HepG2 (cell line): ENCODE data around the gene PARVB.

Experiments used
- EP300 ChIP-seq, 3 experiments: sonication (generic) in 1 of 3; formaldehyde crosslinking in 1 of 3; IDR thresholded peaks; 2 replicates each; pipeline versions ENCODE4 v1.5.1 to v1.6.1; 2011 to 2020; ENCODE audit warnings: low read depth in 2 of 3, low read length in 2 of 3, borderline replicate concordance in 1 of 3, improper control_type of control experiment in 1 of 3, mild to moderate bottlenecking in 1 of 3, missing genetic modification reagents in 1 of 3, moderate library complexity in 1 of 3
- HOXA7 ChIP-seq: sonication (generic); formaldehyde crosslinking; IDR thresholded peaks from 2 replicates; pipeline ENCODE4 v1.8.1; 2022; ENCODE audit warnings: mild to moderate bottlenecking, missing genetic modification reagents, moderate library complexity
- KLF6 ChIP-seq: IDR thresholded peaks from 2 replicates; pipeline ENCODE4 v1.8.0; 2016; ENCODE audit warnings: missing biosample characterization, missing genetic modification reagents
- MAZ ChIP-seq, 2 experiments: sonication (generic) in 1 of 2; formaldehyde crosslinking in 1 of 2; IDR thresholded peaks; 2 replicates each; pipeline versions ENCODE4 v1.5.0 to v1.6.1; 2012 to 2020; ENCODE audit warnings: low read depth in 2 of 2, mild to moderate bottlenecking in 2 of 2, borderline replicate concordance in 1 of 2, improper control_type of control experiment in 1 of 2, low read length in 1 of 2, missing genetic modification reagents in 1 of 2, moderate library complexity in 1 of 2
- MED13 ChIP-seq: sonication (generic); formaldehyde crosslinking; IDR thresholded peaks from 2 replicates; pipeline ENCODE4 v1.5.0; 2020; ENCODE audit warnings: missing genetic modification reagents
- NAIF1 ChIP-seq: sonication (generic); formaldehyde crosslinking; IDR thresholded peaks from 2 replicates; pipeline ENCODE4 v1.5.0; 2020; ENCODE audit warnings: mild to moderate bottlenecking, missing genetic modification reagents, borderline replicate concordance
- POLR2A ChIP-seq, 2 experiments: IDR thresholded peaks; 2 replicates each; pipeline ENCODE4 v1.6.1; 2011; ENCODE audit warnings: low read depth in 2 of 2, low read length in 2 of 2, mild to moderate bottlenecking in 1 of 2, moderate library complexity in 1 of 2; ENCODE audit not compliant: insufficient read depth in 1 of 2
- RELA ChIP-seq: sonication (generic); formaldehyde crosslinking; IDR thresholded peaks from 2 replicates; pipeline ENCODE4 v1.4.0; 2020; ENCODE audit warnings: missing genetic modification reagents
- ZNF232 ChIP-seq: sonication (generic); formaldehyde crosslinking; IDR thresholded peaks from 2 replicates; pipeline ENCODE4 v1.4.0; 2020; ENCODE audit warnings: missing genetic modification reagents, borderline replicate concordance
- ZZZ3 ChIP-seq: sonication (generic); formaldehyde crosslinking; IDR thresholded peaks from 2 replicates; pipeline ENCODE4 v1.4.0; 2020; ENCODE audit warnings: missing genetic modification reagents, mild to moderate bottlenecking, borderline replicate concordance
- TF ChIP-seq, protein P1 (sequence below): sonication (generic); formaldehyde crosslinking; IDR thresholded peaks from 2 replicates; pipeline ENCODE4 v1.4.0; 2020; ENCODE audit warnings: missing genetic modification reagents
- TF ChIP-seq, protein P2 (sequence below): sonication (generic); formaldehyde crosslinking; IDR thresholded peaks from 2 replicates; pipeline ENCODE4 v1.4.0; 2020; ENCODE audit warnings: low read depth, missing genetic modification reagents
- TF ChIP-seq, protein P3 (sequence below): sonication (generic); formaldehyde crosslinking; IDR thresholded peaks from 2 replicates; pipeline ENCODE4 v1.5.1; 2020; ENCODE audit warnings: missing genetic modification reagents, mild to moderate bottlenecking, borderline replicate concordance
- TF ChIP-seq, protein P4 (sequence below): sonication (generic); formaldehyde crosslinking; IDR thresholded peaks from one replicate; pipeline ENCODE4 v1.5.1; 2020; ENCODE audit warnings: mild to moderate bottlenecking, missing genetic modification reagents; ENCODE audit errors: not compliant biosample characterization

DNA sequence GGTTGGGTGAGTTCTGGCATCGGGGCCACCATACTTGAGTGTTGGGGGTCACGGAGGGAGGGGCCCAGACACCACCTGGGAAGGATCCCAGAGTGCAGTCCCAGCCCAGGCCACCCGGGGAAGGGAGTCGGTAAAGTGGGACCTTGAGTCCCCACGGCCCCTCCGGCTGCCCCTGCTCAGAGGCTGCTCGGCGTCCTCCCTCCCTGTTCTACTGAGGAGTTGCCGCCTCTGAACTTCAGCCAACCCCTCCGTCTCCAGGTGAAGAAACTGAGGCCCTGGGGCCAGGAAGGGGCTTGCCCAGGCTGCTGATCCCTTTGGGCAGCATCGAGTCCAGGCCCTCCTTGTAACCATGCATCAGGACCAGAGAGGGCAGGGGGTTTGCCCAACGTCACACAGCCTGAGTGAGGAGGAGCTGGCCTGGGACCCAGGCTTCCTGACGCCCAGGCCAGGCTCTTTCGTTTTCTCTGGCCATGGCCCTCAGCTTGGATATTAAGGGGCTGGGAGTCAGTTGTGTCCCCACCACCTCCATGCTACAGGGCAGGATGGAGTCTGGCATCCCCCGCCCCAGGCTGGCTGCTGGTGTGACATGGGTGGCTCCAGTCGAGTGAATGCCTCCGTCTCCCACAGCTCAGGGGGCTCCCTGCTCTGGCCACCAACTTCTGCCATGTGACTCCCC is 157.9 kb downstream of the PARVB start:
- TF ChIP-seq, protein P1, sequence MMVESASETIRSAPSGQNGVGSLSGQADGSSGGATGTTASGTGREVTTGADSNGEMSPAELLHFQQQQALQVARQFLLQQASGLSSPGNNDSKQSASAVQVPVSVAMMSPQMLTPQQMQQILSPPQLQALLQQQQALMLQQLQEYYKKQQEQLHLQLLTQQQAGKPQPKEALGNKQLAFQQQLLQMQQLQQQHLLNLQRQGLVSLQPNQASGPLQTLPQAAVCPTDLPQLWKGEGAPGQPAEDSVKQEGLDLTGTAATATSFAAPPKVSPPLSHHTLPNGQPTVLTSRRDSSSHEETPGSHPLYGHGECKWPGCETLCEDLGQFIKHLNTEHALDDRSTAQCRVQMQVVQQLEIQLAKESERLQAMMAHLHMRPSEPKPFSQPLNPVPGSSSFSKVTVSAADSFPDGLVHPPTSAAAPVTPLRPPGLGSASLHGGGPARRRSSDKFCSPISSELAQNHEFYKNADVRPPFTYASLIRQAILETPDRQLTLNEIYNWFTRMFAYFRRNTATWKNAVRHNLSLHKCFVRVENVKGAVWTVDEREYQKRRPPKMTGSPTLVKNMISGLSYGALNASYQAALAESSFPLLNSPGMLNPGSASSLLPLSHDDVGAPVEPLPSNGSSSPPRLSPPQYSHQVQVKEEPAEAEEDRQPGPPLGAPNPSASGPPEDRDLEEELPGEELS (CRISPR knock-in tag): no peak
- TF ChIP-seq ZZZ3 (no peak), MED13 (CRISPR knock-in tag) (no peak), HOXA7 (CRISPR knock-in tag) (no peak), NAIF1 (CRISPR knock-in tag) (no peak), POLR2A (IDR thresholded peaks at IDR 0.05; ENCODE audit: insufficient read depth in 1 of 2, low read depth in 2 of 2, low read length in 2 of 2) (no peak), MAZ (IDR thresholded peaks at IDR 0.05; ENCODE audit: borderline replicate concordance, low read depth, low read length) (no peak), MAZ (CRISPR knock-in tag; IDR thresholded peaks at IDR 0.05; ENCODE audit: low read depth) (no peak), RELA (CRISPR knock-in tag) (no peak), ZNF232 (CRISPR knock-in tag) (no peak), KLF6 (CRISPR knock-in tag) (no peak), EP300 (IDR thresholded peaks at IDR 0.05; ENCODE audit: low read depth in 2 of 2, low read length in 2 of 2) (no peak), EP300 (CRISPR knock-in tag; IDR thresholded peaks at IDR 0.05; ENCODE audit: borderline replicate concordance) (no peak)
- TF ChIP-seq, protein P2, sequence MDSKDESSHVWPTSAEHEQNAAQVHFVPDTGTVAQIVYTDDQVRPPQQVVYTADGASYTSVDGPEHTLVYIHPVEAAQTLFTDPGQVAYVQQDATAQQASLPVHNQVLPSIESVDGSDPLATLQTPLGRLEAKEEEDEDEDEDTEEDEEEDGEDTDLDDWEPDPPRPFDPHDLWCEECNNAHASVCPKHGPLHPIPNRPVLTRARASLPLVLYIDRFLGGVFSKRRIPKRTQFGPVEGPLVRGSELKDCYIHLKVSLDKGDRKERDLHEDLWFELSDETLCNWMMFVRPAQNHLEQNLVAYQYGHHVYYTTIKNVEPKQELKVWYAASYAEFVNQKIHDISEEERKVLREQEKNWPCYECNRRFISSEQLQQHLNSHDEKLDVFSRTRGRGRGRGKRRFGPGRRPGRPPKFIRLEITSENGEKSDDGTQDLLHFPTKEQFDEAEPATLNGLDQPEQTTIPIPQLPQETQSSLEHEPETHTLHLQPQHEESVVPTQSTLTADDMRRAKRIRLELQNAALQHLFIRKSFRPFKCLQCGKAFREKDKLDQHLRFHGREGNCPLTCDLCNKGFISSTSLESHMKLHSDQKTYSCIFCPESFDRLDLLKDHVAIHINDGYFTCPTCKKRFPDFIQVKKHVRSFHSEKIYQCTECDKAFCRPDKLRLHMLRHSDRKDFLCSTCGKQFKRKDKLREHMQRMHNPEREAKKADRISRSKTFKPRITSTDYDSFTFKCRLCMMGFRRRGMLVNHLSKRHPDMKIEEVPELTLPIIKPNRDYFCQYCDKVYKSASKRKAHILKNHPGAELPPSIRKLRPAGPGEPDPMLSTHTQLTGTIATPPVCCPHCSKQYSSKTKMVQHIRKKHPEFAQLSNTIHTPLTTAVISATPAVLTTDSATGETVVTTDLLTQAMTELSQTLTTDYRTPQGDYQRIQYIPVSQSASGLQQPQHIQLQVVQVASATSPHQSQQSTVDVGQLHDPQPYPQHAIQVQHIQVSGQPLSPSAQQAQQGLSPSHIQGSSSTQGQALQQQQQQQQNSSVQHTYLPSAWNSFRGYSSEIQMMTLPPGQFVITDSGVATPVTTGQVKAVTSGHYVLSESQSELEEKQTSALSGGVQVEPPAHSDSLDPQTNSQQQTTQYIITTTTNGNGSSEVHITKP (CRISPR knock-in tag): no peak
- TF ChIP-seq, protein P3, sequence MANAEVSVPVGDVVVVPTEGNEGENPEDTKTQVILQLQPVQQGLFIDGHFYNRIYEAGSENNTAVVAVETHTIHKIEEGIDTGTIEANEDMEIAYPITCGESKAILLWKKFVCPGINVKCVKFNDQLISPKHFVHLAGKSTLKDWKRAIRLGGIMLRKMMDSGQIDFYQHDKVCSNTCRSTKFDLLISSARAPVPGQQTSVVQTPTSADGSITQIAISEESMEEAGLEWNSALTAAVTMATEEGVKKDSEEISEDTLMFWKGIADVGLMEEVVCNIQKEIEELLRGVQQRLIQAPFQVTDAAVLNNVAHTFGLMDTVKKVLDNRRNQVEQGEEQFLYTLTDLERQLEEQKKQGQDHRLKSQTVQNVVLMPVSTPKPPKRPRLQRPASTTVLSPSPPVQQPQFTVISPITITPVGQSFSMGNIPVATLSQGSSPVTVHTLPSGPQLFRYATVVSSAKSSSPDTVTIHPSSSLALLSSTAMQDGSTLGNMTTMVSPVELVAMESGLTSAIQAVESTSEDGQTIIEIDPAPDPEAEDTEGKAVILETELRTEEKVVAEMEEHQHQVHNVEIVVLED (CRISPR knock-in tag): no peak
- TF ChIP-seq, protein P4, sequence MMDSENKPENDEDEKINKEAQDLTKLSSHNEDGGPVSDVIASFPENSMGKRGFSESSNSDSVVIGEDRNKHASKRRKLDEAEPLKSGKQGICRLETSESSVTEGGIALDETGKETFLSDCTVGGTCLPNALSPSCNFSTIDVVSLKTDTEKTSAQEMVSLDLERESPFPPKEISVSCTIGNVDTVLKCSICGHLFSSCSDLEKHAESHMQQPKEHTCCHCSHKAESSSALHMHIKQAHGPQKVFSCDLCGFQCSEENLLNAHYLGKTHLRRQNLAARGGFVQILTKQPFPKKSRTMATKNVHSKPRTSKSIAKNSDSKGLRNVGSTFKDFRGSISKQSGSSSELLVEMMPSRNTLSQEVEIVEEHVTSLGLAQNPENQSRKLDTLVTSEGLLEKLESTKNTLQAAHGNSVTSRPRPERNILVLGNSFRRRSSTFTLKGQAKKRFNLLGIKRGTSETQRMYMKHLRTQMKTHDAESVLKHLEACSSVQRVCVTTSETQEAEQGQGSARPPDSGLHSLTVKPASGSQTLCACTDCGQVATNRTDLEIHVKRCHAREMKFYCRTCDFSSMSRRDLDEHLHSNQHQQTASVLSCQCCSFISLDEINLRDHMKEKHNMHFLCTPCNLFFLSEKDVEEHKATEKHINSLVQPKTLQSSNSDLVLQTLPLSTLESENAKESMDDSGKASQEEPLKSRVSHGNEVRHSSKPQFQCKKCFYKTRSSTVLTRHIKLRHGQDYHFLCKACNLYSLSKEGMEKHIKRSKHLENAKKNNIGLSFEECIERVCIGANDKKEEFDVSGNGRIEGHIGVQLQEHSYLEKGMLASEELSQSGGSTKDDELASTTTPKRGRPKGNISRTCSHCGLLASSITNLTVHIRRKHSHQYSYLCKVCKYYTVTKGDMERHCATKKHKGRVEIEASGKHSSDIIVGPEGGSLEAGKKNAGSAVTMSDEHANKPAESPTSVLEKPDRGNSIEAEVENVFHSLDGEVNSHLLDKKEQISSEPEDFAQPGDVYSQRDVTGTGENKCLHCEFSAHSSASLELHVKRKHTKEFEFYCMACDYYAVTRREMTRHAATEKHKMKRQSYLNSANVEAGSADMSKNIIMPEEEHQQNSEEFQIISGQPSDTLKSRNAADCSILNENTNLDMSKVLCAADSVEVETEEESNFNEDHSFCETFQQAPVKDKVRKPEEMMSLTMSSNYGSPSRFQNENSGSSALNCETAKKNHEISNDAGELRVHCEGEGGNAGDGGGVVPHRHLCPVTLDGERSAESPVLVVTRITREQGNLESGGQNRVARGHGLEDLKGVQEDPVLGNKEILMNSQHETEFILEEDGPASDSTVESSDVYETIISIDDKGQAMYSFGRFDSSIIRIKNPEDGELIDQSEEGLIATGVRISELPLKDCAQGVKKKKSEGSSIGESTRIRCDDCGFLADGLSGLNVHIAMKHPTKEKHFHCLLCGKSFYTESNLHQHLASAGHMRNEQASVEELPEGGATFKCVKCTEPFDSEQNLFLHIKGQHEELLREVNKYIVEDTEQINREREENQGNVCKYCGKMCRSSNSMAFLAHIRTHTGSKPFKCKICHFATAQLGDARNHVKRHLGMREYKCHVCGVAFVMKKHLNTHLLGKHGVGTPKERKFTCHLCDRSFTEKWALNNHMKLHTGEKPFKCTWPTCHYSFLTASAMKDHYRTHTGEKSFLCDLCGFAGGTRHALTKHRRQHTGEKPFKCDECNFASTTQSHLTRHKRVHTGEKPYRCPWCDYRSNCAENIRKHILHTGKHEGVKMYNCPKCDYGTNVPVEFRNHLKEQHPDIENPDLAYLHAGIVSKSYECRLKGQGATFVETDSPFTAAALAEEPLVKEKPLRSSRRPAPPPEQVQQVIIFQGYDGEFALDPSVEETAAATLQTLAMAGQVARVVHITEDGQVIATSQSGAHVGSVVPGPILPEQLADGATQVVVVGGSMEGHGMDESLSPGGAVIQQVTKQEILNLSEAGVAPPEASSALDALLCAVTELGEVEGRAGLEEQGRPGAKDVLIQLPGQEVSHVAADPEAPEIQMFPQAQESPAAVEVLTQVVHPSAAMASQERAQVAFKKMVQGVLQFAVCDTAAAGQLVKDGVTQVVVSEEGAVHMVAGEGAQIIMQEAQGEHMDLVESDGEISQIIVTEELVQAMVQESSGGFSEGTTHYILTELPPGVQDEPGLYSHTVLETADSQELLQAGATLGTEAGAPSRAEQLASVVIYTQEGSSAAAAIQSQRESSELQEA: no peak
